ENCODE results near the gene MGLL.

Gene MGLL

GRCh38 chr3:127698691-127699415, 123.5 kb downstream of the MGLL start:
- no peaks in the 10 kb centered on the region for H3K36me3 ChIP-seq (ENCODE audit: insufficient read depth, low read length)
- no peak for TF ChIP-seq POLR2AphosphoS5 (IDR thresholded peaks at IDR 0.05; ENCODE audit: borderline replicate concordance, low read depth, low read length)
- no peak for TF ChIP-seq FOXP2 (optimal IDR thresholded peaks at IDR 0.05; ENCODE audit: control extremely low read depth, extremely low read length, insufficient read depth)
- no peak for TF ChIP-seq EZH2 (IDR thresholded peaks at IDR 0.05)
- no peak for DNase-seq (ENCODE audit: low read depth, low spot score)
- H3K27ac ChIP-seq = no peak overlapping the region
- H3K9ac ChIP-seq (ENCODE audit: insufficient read length) = no peak overlapping the region
- H3K9me3 ChIP-seq (ENCODE audit: low read depth, low read length) = no peaks in the 10 kb centered on the region
- no peak overlapping the region for H3K4me3 ChIP-seq

GRCh38 chr3:127698286-127698685, 124.0 kb downstream of the MGLL start:
- no peak for DNase-seq (ENCODE audit: low read depth, low spot score)
- no peak for TF ChIP-seq EZH2 (IDR thresholded peaks at IDR 0.05)
- no peak for TF ChIP-seq FOXP2 (optimal IDR thresholded peaks at IDR 0.05; ENCODE audit: control extremely low read depth, extremely low read length, insufficient read depth)
- no peak for TF ChIP-seq POLR2AphosphoS5 (IDR thresholded peaks at IDR 0.05; ENCODE audit: borderline replicate concordance, low read depth, low read length)
- Histone ChIP-seq H3K9ac (ENCODE audit: insufficient read length) (no peak overlapping the region), H3K9me3 (ENCODE audit: low read depth, low read length) (no peaks in the 10 kb centered on the region), H3K27ac (no peak overlapping the region), H3K36me3 (ENCODE audit: insufficient read depth, low read length) (no peaks in the 10 kb centered on the region), H3K4me3 (no peak overlapping the region)

DNA sequence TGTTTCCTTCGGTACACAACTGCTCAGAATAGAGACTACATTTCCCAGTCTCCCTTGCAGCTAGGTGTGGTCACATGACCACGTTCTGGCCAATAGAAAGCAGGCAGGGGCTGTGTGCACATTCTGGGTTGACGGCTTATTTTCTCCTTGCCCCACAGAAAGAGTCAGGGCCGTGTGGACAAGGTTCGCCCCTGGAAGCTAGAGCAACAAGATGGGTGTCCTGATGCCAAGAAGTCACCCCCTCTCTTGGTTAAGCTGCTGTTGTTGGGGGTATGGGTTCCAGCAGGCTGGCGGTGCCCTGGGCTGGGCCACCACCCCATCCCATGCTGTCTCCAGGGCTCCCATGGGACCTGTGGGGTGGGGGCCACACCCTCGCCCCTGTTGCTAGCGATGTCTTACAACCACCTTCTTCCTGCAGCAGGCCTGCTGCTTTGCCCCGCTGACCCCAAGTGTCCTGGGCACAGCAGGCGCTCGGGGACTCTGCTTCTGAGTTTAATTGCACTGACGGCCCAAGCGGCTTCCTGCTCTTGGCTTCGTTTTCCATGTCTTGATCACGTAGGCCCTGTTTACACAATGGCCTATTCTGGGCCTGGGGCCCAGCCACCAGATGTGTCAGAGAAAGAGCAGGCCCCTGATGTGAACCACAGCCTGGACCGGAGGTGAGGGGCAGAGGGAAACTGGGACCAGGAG, 124.6 kb downstream of the MGLL start:
- no peaks in the 10 kb centered on the region for H3K36me3 ChIP-seq (ENCODE audit: insufficient read depth, low read length)
- no peak for DNase-seq (ENCODE audit: low read depth, low spot score)
- H3K4me3 ChIP-seq = peak overlapping the region; percentile 79
- H3K27ac ChIP-seq = peak overlapping the region; percentile 66
- H3K9ac ChIP-seq (ENCODE audit: insufficient read length) = no peak overlapping the region
- H3K9me3 ChIP-seq (ENCODE audit: low read depth, low read length) = no peaks in the 10 kb centered on the region
- no peak for TF ChIP-seq POLR2AphosphoS5 (IDR thresholded peaks at IDR 0.05; ENCODE audit: borderline replicate concordance, low read depth, low read length)
- peak; percentile 24 for TF ChIP-seq FOXP2 (optimal IDR thresholded peaks at IDR 0.05; ENCODE audit: control extremely low read depth, extremely low read length, insufficient read depth)

DNA sequence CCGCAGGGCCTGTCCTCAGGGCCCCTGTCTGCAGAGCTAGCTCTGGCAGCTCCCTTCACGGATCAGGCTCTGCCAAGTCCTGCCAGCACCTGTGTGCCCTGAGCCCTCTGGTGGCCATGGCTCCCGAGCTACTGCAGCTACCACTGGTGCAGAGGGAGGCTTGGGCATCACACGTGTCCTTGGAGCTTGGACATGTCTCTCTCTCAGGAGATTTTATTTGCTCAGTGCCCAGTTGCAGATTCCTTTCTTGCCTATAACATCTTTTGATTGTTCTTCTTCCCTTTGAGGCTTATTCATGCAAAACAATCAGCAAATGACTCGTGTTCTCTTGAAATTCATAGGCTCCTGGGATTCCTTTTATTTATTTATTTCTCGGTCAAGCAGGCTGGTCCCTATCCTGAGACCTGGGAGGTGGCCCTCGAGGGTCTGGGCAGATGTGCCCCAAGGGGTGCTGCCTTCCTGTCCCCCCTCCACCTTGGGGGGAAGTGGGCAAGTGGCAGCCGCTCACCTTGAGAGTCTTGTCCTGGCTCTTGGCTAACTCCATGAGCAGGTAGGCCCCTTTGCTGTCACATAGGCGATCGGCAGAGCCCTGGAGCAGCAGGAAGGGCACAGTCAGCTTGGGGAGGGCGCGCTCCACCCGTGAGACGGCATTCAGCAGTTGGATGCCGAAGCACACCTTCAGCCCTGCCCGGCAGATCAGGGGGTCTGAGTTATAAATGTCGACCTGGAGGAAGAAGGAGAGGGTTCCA, 127.7 kb downstream of the MGLL start:
- DNase-seq (ENCODE audit: low read depth, low spot score) = no peak
- TF ChIP-seq POLR2AphosphoS5 (IDR thresholded peaks at IDR 0.05; ENCODE audit: borderline replicate concordance, low read depth, low read length) = no peak
- no peak for TF ChIP-seq FOXP2 (optimal IDR thresholded peaks at IDR 0.05; ENCODE audit: control extremely low read depth, extremely low read length, insufficient read depth)
- Histone ChIP-seq H3K9ac (ENCODE audit: insufficient read length) (no peak overlapping the region), H3K36me3 (ENCODE audit: insufficient read depth, low read length) (no peaks in the 10 kb centered on the region), H3K27ac (no peak overlapping the region), H3K9me3 (ENCODE audit: low read depth, low read length) (no peaks in the 10 kb centered on the region), H3K4me3 (no peak overlapping the region)

DNA sequence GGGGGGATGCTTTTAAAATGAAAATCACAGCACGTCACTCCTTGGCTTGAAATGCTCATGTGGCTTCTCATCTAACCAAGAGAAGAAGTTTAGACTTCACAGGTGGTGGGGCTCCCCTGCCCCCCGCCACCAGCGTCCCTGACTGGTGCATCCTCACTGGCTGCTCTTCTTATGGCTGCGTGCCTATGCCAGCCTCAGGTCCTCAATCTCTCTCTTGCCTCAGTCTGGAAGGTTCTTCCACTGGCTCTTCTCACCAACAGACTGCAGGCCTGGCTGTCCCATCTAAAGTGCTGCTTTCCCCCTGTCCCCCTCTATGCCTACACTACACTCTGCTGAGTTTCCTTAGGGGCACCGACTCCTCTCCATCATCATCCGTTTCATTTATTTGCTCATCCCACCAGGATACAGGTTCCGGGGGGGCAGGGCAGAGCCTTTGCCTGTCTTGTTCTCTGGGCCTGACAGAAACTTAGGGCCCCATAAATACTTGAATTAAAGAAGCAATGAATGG, 128.9 kb downstream of the MGLL start:
- DNase-seq (ENCODE audit: low read depth, low spot score) = no peak
- no peak overlapping the region for H3K4me3 ChIP-seq
- no peak overlapping the region for H3K9ac ChIP-seq (ENCODE audit: insufficient read length)
- no peaks in the 10 kb centered on the region for H3K9me3 ChIP-seq (ENCODE audit: low read depth, low read length)
- H3K27ac ChIP-seq = no peak overlapping the region
- no peaks in the 10 kb centered on the region for H3K36me3 ChIP-seq (ENCODE audit: insufficient read depth, low read length)
- no peak for TF ChIP-seq EZH2 (IDR thresholded peaks at IDR 0.05)
- no peak for TF ChIP-seq FOXP2 (optimal IDR thresholded peaks at IDR 0.05; ENCODE audit: control extremely low read depth, extremely low read length, insufficient read depth)
- no peak for TF ChIP-seq POLR2AphosphoS5 (IDR thresholded peaks at IDR 0.05; ENCODE audit: borderline replicate concordance, low read depth, low read length)

DNA sequence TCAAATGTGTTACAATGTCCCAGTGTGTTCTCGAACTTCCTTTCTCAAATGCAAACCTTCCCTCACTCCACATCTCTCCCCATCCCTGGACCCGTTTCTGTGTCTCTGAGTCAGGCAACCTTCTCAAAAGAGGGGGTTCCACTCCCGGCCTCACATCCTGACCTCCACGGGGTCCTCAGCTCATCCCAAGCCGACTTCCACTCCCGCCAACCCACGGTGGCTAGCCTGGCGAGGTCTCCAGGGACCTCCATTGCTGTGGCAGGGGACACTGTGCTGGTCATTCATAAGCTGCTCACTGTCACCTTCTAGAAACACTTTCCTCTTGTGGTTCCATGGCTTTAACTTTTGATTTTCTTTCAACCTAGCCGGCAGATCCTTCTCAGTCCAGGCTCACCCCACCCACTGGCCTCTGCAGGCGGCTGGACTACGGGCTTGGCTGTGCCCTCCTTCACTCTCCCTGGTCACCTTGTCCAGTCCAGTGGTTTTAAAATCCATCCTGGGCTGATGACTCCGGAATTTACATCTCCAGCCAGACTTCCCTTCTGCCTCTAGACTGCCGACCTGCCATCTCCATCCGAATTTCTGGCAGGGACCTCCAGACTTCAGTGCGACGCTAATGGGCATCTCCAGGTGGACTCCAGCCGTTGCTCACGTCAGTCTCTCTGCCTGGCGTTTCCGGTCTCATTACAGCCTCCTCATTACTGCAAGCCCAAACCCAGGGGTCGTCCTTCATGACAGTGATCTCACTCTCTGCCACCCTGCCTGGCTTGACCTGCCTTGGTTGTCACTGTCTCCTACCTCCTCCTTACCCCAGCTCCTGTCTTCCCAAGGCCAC, 129.6 kb downstream of the MGLL start:
- no peak overlapping the region for H3K9ac ChIP-seq (ENCODE audit: insufficient read length)
- no peak overlapping the region for H3K4me3 ChIP-seq
- TF ChIP-seq POLR2AphosphoS5 (IDR thresholded peaks at IDR 0.05; ENCODE audit: borderline replicate concordance, low read depth, low read length) (no peak), FOXP2 (optimal IDR thresholded peaks at IDR 0.05; ENCODE audit: control extremely low read depth, extremely low read length, insufficient read depth) (no peak), EZH2 (IDR thresholded peaks at IDR 0.05) (no peak)
- no peak overlapping the region for H3K27ac ChIP-seq
- no peak for DNase-seq (ENCODE audit: low read depth, low spot score)
- no peaks in the 10 kb centered on the region for H3K36me3 ChIP-seq (ENCODE audit: insufficient read depth, low read length)
- H3K9me3 ChIP-seq (ENCODE audit: low read depth, low read length) = no peaks in the 10 kb centered on the region

DNA sequence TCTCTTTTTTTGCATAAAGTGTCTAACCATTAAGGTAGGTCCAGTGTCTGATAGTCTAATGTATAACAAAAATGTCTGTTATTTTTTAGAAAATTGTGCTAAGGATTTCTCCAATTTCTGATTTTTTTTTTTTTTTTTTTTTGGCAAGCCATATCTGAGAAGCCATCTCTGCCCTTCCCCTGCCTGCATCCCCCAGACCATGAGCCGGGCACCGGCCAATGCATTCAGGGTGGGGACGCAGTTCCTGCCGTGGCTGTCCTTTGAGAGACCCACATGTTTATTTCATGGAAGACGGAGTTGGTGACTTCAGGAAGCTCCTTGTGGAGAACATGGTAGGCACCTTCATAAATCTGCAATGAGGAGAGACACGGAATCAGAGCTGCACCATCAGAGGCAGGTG, 130.3 kb downstream of the MGLL start:
- no peak overlapping the region for H3K27ac ChIP-seq
- DNase-seq (ENCODE audit: low read depth, low spot score) = no peak
- H3K36me3 ChIP-seq (ENCODE audit: insufficient read depth, low read length) = no peaks in the 10 kb centered on the region
- no peak overlapping the region for H3K4me3 ChIP-seq
- TF ChIP-seq EZH2 (IDR thresholded peaks at IDR 0.05) = no peak
- no peak for TF ChIP-seq POLR2AphosphoS5 (IDR thresholded peaks at IDR 0.05; ENCODE audit: borderline replicate concordance, low read depth, low read length)
- no peaks in the 10 kb centered on the region for H3K9me3 ChIP-seq (ENCODE audit: low read depth, low read length)
- no peak overlapping the region for H3K9ac ChIP-seq (ENCODE audit: insufficient read length)

Data from SK-N-MC (cell line).